Activated naive CD8-positive, alpha-beta T cell treated with anti-CD3 and anti-CD28 coated beads for 36 hours (primary cell): ENCODE data around the gene GMDS. TPM values are rescaled to one million over a fixed set of nuclear protein-coding genes. Genes with fewer than 3 reads are reported as not detected.
A peak's percentile ranks its signal among the peaks of the same experiment; 100 is the strongest.
"Not testable (repeated sequence)": the region's sequence is repeated elsewhere in the genome, so short reads cannot be mapped to it uniquely, and the experiment has no call there.

Source experiments
- DNase-seq: peaks from one replicate; pipeline ENCODE4 v3.0.0; 2021
- H3K27ac Mint-ChIP-seq: one replicate; pipeline ENCODE4 v1.8.0; 2022; ENCODE audit warnings: mild to moderate bottlenecking, moderate library complexity, mixed read lengths
- H3K27me3 Mint-ChIP-seq: one replicate; pipeline ENCODE4 v1.8.0; 2022; ENCODE audit warnings: mild to moderate bottlenecking, mixed read lengths
- H3K36me3 Mint-ChIP-seq: one replicate; pipeline ENCODE4 v1.8.0; 2021; ENCODE audit warnings: mild to moderate bottlenecking, mixed read lengths
- H3K4me1 Mint-ChIP-seq: one replicate; pipeline ENCODE4 v1.8.0; 2021; ENCODE audit warnings: mixed read lengths
- H3K4me3 Mint-ChIP-seq: one replicate; pipeline ENCODE4 v1.8.0; 2022; ENCODE audit warnings: mild to moderate bottlenecking, moderate library complexity, mixed read lengths
- H3K9me3 Mint-ChIP-seq: one replicate; pipeline ENCODE4 v1.8.0; 2022; ENCODE audit warnings: mixed read lengths
- total RNA-seq, 2 experiments: library from RNA; stranded (reverse); gene quantifications; one replicate each; pipeline ENCODE4 v1.2.3, GENCODE V29; 2021

The GMDS gene
- total RNA-seq, 2 experiments from 2014 or later = 34.7 to 38.5 TPM

- Mint-ChIP-seq H3K9me3 (no peaks in the 10 kb centered on the region), H3K27ac (peak overlapping the region; percentile 89), H3K4me1 (peaks cover 50% of the 10 kb centered on the region), H3K27me3 (no peaks in the 10 kb centered on the region), H3K36me3 (peaks cover 10% of the 10 kb centered on the region), H3K4me3 (peak overlapping the region; percentile 66)
- DNase-seq = peak; percentile 62
Measured at GRCh38 chr6:1770435-1770843, 475.0 kb downstream of the GMDS start.

DNA sequence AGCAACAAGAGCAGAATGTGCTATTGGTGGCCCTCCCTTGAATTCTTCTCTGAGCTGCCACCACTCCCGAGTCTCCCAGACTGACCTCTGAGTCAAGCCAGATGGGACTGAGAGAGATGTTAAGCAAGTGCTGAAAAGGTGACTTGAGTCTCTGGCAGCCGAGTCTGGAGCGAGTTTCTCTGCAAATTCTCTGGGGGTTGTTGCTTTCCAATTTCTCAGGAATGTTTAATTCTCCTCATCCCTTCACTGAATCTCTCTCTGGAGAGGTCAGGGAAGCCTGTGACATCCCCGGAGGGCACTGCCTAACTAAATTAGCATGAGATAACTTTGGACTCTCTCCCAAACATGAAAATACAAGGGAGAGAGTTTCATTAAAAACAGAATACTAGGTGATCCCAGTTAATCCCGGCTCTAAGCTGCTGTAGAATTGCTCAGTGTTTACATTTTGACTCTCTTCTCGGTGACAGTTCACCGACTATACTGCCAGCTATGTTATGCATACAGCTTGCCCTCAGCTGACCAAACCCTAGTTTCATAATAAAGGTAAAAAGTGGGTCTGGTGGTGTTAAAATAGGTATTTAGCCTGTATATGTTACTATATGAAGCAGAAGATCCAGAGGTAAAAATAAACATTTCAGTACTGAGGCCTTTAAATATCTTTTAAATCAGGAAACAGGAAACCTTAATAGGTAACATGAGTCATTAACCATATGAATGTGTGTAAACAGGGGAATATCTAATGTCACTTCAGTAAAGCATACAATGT lies 477.7 kb downstream of the GMDS start:
- Mint-ChIP-seq H3K36me3 (peaks cover 7% of the 10 kb centered on the region), H3K9me3 (no peaks in the 10 kb centered on the region), H3K4me3 (no peak overlapping the region), H3K27me3 (no peaks in the 10 kb centered on the region), H3K27ac (no peak overlapping the region), H3K4me1 (peaks cover 31% of the 10 kb centered on the region)
- no peak for DNase-seq

DNA sequence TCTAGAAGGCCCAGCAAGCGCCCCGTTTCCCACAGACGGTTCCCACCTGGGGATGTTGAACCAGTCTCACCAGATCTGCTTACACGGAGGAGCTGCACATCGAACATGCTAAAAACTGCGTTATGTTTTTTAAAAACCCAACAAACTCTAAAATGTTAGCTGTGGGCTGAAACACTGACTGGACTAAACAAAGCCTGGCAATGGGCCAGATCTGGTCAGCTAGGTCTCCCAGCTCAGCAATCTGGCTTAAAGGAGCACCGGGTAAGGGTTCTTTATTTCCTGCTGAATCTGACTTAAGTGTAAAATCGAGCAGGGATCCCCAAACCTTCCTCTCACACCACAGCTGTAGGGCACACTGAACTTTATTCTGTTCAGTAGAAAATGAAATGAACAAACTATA lies 478.8 kb downstream of the GMDS start:
- no peak overlapping the region for H3K27ac Mint-ChIP-seq
- peaks cover 22% of the 10 kb centered on the region for H3K4me1 Mint-ChIP-seq
- DNase-seq = no peak
- no peak overlapping the region for H3K4me3 Mint-ChIP-seq
- H3K27me3 Mint-ChIP-seq = no peaks in the 10 kb centered on the region
- peaks cover 8% of the 10 kb centered on the region for H3K36me3 Mint-ChIP-seq
- H3K9me3 Mint-ChIP-seq = no peaks in the 10 kb centered on the region

DNA sequence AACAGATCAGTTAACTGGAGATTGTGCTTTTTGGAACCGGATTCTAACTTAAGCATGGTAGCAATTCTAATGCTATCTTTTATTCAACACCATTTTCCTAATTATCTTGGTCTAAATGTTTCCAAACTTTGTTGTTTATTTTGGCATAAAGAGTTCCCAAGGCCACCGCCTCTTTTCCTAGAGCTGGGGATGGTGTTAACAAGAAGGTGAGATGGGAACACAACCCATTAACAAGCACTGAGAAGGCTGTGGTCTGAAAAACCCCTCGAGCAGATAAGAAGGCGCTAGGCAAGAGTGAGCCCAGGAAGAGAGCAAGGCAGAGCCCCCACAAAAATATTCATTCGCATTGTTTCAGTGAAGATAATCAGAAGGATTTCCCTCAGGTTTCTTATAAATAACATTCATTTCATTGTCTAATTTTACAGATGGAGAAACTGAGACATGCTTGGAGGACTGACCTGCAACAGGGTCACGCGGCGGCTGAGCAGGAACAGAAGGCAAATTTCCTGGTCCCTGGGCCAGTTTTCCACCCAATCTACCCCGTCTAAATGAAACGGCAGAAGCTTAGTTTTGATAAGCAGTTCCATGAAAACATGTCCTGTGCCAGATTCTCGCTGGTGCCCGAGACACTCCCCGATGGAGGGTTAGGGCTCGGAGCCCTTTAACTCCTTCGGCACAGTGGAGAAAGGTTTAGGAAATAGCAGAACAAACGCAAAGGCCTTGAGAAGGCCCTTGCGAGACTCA lies 480.1 kb downstream of the GMDS start:
- Mint-ChIP-seq H3K27ac (no peak overlapping the region), H3K4me3 (no peak overlapping the region), H3K4me1 (peaks cover 10% of the 10 kb centered on the region), H3K36me3 (peaks cover 10% of the 10 kb centered on the region), H3K9me3 (no peaks in the 10 kb centered on the region), H3K27me3 (no peaks in the 10 kb centered on the region)
- no peak for DNase-seq

DNA sequence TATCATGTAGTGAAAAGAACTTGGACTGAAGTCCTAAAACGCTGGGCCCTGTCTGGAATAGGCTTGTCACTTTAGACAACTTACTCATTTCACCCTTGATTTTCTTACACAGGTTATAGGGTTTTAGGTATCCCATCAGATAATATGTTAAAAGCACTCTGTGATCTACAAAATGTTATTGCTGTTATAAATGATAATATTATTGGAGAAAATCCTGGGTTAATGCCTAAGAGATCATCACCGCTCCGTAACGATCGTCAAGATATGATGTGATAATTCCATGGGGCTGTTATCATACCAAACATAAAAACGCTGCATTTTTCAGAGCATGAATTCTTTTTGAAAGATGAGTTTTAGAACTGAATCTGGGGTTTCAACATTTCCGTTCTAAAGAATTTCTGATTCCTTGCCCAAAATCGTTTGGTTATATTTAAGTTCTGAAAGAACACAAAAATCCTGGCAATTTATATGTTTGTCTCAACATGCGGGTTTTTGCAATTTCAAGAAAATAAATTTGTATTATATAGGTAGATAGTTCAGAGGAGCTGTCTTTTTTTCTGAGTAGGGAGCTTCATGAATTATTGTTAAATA lies 480.9 kb downstream of the GMDS start:
- no peak for DNase-seq
- Mint-ChIP-seq H3K27ac (no peak overlapping the region), H3K4me3 (no peak overlapping the region), H3K27me3 (no peaks in the 10 kb centered on the region), H3K36me3 (peaks cover 8% of the 10 kb centered on the region), H3K4me1 (peaks cover 3% of the 10 kb centered on the region), H3K9me3 (no peaks in the 10 kb centered on the region)

DNA sequence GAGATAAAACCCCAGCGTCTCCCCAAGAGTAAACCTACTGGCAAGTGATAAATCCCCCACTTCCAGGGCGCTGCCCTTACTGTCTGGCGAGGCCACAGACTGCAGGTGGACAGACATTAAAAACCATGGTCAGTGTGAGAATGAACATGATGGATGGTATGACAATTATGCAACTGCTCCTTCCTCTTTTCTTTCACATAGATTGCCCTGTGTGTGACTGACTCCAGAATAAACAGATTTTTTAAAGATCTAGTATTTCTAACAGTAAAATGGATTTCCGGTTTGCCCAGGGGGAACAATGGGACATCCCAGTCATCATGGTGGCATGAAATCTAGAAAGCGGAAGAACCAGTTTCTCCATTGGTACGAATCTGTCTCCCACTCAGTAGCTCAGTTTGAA lies 482.0 kb downstream of the GMDS start:
- Mint-ChIP-seq H3K9me3 (no peaks in the 10 kb centered on the region), H3K4me3 (no peak overlapping the region), H3K27me3 (no peaks in the 10 kb centered on the region), H3K36me3 (peaks cover 8% of the 10 kb centered on the region), H3K27ac (no peak overlapping the region), H3K4me1 (no peaks in the 10 kb centered on the region)
- no peak for DNase-seq

- Mint-ChIP-seq H3K27ac (no peak overlapping the region), H3K36me3 (peaks cover 13% of the 10 kb centered on the region), H3K4me1 (no peaks in the 10 kb centered on the region), H3K9me3 (no peaks in the 10 kb centered on the region), H3K27me3 (no peaks in the 10 kb centered on the region), H3K4me3 (no peak overlapping the region)
- no peak for DNase-seq
Measured at GRCh38 chr6:1762203-1762602, 483.2 kb downstream of the GMDS start.

DNA sequence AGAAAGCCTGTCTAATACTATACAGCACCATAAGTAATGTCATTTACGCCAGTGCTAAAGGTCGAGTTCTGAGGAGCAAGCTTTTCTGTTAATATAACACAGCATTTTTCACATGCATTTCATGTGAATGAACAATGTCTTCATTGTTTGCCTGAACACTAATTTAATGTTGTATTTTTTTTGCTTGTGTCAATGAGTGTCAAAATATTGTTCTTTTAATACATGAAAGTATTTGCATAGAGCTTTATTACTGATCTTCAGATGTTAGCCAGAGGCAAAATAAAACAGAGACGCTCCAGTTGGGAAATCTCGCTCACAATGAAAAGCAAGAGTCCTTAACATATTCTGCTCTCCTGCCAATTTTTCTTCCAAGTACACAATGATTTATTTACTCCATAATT lies 483.9 kb downstream of the GMDS start:
- Mint-ChIP-seq H3K27ac (no peak overlapping the region), H3K9me3 (no peaks in the 10 kb centered on the region), H3K36me3 (peaks cover 13% of the 10 kb centered on the region), H3K27me3 (no peaks in the 10 kb centered on the region), H3K4me3 (no peak overlapping the region), H3K4me1 (no peaks in the 10 kb centered on the region)
- DNase-seq = no peak

GRCh38 chr6:1760876-1761275 lies 484.5 kb downstream of the GMDS start:
- Mint-ChIP-seq H3K27me3 (no peaks in the 10 kb centered on the region), H3K27ac (no peak overlapping the region), H3K36me3 (peaks cover 13% of the 10 kb centered on the region), H3K4me1 (no peaks in the 10 kb centered on the region), H3K4me3 (no peak overlapping the region), H3K9me3 (no peaks in the 10 kb centered on the region)
- no peak for DNase-seq

- Mint-ChIP-seq H3K4me3 (no peak overlapping the region), H3K36me3 (peaks cover 20% of the 10 kb centered on the region), H3K4me1 (no peaks in the 10 kb centered on the region), H3K9me3 (no peaks in the 10 kb centered on the region), H3K27me3 (no peaks in the 10 kb centered on the region), H3K27ac (no peak overlapping the region)
- no peak for DNase-seq
Measured at GRCh38 chr6:1759870-1760269, 485.5 kb downstream of the GMDS start.

GRCh38 chr6:1758076-1758679 lies 487.2 kb downstream of the GMDS start:
- Mint-ChIP-seq H3K27ac (no peak overlapping the region), H3K4me3 (no peak overlapping the region), H3K36me3 (peaks cover 31% of the 10 kb centered on the region), H3K9me3 (peaks cover 14% of the 10 kb centered on the region), H3K4me1 (no peaks in the 10 kb centered on the region), H3K27me3 (no peaks in the 10 kb centered on the region)
- no peak for DNase-seq

DNA sequence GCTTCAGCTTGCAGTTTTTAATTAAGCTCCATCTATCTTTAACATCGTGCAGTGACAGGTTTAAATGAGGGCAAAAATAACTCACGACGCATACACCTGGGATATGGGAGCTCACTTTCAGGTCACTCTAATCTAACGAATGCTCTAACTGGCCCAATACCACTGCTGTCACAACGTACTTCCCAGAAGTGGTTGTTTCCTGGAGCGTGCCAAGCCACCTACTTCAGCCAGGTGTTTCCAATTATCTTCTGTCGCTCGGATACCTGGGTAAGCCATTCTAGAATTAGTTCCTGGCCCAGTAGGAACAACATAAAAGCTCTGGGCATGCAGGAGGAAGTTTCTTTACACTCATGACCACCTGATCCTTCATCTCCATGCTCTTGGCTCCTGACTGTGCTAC lies 488.3 kb downstream of the GMDS start:
- no peak overlapping the region for H3K4me3 Mint-ChIP-seq
- no peaks in the 10 kb centered on the region for H3K27me3 Mint-ChIP-seq
- H3K9me3 Mint-ChIP-seq = peaks cover 22% of the 10 kb centered on the region
- peaks cover 34% of the 10 kb centered on the region for H3K36me3 Mint-ChIP-seq
- no peak overlapping the region for H3K27ac Mint-ChIP-seq
- H3K4me1 Mint-ChIP-seq = no peaks in the 10 kb centered on the region
- no peak for DNase-seq

GRCh38 chr6:1756472-1757129 lies 488.8 kb downstream of the GMDS start:
- H3K4me3 Mint-ChIP-seq = no peak overlapping the region
- no peak for DNase-seq
- peaks cover 23% of the 10 kb centered on the region for H3K9me3 Mint-ChIP-seq
- H3K36me3 Mint-ChIP-seq = peaks cover 36% of the 10 kb centered on the region
- no peak overlapping the region for H3K27ac Mint-ChIP-seq
- no peaks in the 10 kb centered on the region for H3K4me1 Mint-ChIP-seq
- H3K27me3 Mint-ChIP-seq = no peaks in the 10 kb centered on the region

DNA sequence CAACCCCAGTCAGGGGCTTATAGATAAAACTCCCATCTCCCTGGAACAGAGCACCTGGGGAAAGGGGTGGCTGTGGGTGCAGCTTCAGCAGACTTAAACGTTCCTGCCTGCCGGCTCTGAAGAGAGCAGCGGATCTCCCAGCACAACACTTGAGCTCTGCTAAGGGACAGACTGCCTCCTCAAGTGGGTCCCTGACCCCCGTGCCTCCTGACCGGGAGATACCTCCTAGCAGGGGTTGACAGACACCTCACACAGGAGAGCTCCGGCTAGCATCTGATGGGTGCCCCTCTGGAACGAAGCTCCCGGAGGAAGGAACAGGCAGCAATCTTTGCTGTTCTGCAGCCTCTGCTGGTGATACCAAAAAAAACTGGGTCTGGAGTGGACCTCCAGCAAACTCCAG lies 494.3 kb downstream of the GMDS start:
- not testable (repeated sequence) for H3K27me3 Mint-ChIP-seq, H3K27ac Mint-ChIP-seq, H3K4me1 Mint-ChIP-seq, DNase-seq, H3K4me3 Mint-ChIP-seq
- Mint-ChIP-seq H3K36me3 (peaks cover 32% of the 10 kb centered on the region), H3K9me3 (peaks cover 23% of the 10 kb centered on the region)

- H3K9me3 Mint-ChIP-seq = peaks cover 16% of the 10 kb centered on the region
- no peak overlapping the region for H3K27ac Mint-ChIP-seq
- H3K36me3 Mint-ChIP-seq = peaks cover 18% of the 10 kb centered on the region
- H3K4me3 Mint-ChIP-seq = no peak overlapping the region
- DNase-seq = no peak
- no peaks in the 10 kb centered on the region for H3K27me3 Mint-ChIP-seq
- no peaks in the 10 kb centered on the region for H3K4me1 Mint-ChIP-seq
Measured at GRCh38 chr6:1749041-1749440, 496.4 kb downstream of the GMDS start.
